Vagina (tissue), 2 donors: ENCODE results near the gene RHOBTB3. TPM values are rescaled to one million over a fixed set of nuclear protein-coding genes. Genes with fewer than 3 reads are reported as not detected.

ENCODE experiments used
- DNase-seq, 2 donors: peaks; one replicate each; pipeline ENCODE4 v3.0.0-alpha.2; 2017; ENCODE audit errors: extremely low spot score in 2 of 2
- H3K27ac ChIP-seq: fragments of 200-600 bp; sonication (generic); one replicate; pipeline ENCODE4 v1.5.1; 2019
- H3K27me3 ChIP-seq: fragments of 200-600 bp; sonication (generic); one replicate; pipeline ENCODE4 v1.5.1; 2019
- H3K36me3 ChIP-seq, 2 donors: fragments of 200-600 bp; sonication (generic); one replicate each; pipeline ENCODE4 v1.5.1; 2017 to 2019
- H3K4me1 ChIP-seq: fragments of 200-600 bp; sonication (generic); one replicate; pipeline ENCODE4 v1.5.1; 2019
- H3K4me3 ChIP-seq, 2 donors: fragments of 200-600 bp; sonication (generic); 1 replicate in 1 of 2; 2 replicates in 1 of 2; pipeline ENCODE4 v1.5.1; 2016 to 2019
- H3K9me3 ChIP-seq: fragments of 200-600 bp; sonication (generic); one replicate; pipeline ENCODE4 v1.5.1; 2019
- POLR2A ChIP-seq, 2 donors: fragments of 450-650 bp; IDR thresholded peaks; one replicate each; pipeline ENCODE4 v1.6.1; 2017; ENCODE audit warnings: antibody characterized with exemption in 2 of 2, mild to moderate bottlenecking in 2 of 2, moderate library complexity in 2 of 2
- POLR2AphosphoS5 ChIP-seq, 2 donors: sonication (generic); formaldehyde crosslinking; IDR thresholded peaks; one replicate each; pipeline ENCODE4 v1.9.0; 2017; ENCODE audit warnings: antibody characterized with exemption in 2 of 2, mild to moderate bottlenecking in 2 of 2, low read depth in 1 of 2; ENCODE audit not compliant: insufficient read depth in 1 of 2
- intact Hi-C: fragments of 100-400 bp; cut with DNase I; formaldehyde crosslinking; loops from one replicate; pipeline ENCODE4 v1.15.1; 2023
- total RNA-seq: library from RNA; depleted of rRNA; stranded (reverse); fragments of >200 nt; gene quantifications from one replicate; pipeline ENCODE4 v1.2.3, GENCODE V29; 2016
- TF ChIP-seq, protein P1 (sequence below), 3 experiments: fragments of 450-650 bp in 2 of 3; fragments of 200-600 bp in 1 of 3; sonication (generic) in 1 of 3; IDR thresholded peaks; one replicate each; pipeline ENCODE4 v1.5.1; 2017 to 2019; ENCODE audit warnings: antibody characterized with exemption in 3 of 3, mild to moderate bottlenecking in 2 of 3, moderate library complexity in 2 of 3

RHOBTB3 gene
- total RNA-seq, 1 donor from 2014 or later = 43.2 TPM

- no peaks in the 10 kb centered on the region for H3K36me3 ChIP-seq
- DNase-seq = no peak
- no peak overlapping the region for H3K4me3 ChIP-seq
- H3K9me3 ChIP-seq = no peaks in the 10 kb centered on the region
- TF ChIP-seq POLR2AphosphoS5 (IDR thresholded peaks at IDR 0.05; ENCODE audit: insufficient read depth in 1 of 2, low read depth in 1 of 2) = no peak
- no peak for TF ChIP-seq POLR2A (IDR thresholded peaks at IDR 0.05)
- TF ChIP-seq, protein P1, sequence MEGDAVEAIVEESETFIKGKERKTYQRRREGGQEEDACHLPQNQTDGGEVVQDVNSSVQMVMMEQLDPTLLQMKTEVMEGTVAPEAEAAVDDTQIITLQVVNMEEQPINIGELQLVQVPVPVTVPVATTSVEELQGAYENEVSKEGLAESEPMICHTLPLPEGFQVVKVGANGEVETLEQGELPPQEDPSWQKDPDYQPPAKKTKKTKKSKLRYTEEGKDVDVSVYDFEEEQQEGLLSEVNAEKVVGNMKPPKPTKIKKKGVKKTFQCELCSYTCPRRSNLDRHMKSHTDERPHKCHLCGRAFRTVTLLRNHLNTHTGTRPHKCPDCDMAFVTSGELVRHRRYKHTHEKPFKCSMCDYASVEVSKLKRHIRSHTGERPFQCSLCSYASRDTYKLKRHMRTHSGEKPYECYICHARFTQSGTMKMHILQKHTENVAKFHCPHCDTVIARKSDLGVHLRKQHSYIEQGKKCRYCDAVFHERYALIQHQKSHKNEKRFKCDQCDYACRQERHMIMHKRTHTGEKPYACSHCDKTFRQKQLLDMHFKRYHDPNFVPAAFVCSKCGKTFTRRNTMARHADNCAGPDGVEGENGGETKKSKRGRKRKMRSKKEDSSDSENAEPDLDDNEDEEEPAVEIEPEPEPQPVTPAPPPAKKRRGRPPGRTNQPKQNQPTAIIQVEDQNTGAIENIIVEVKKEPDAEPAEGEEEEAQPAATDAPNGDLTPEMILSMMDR (IDR thresholded peaks at IDR 0.05) = no peak
- H3K27me3 ChIP-seq = no peaks in the 10 kb centered on the region
- H3K27ac ChIP-seq = no peak overlapping the region
- no peaks in the 10 kb centered on the region for H3K4me1 ChIP-seq
- intact Hi-C loops = no loop called here
These were observed 13.7 kb upstream of the RHOBTB3 start for GRCh38 chr5:95717439-95717838.

- no peaks in the 10 kb centered on the region for H3K27me3 ChIP-seq
- no peak overlapping the region for H3K4me3 ChIP-seq
- H3K4me1 ChIP-seq = no peaks in the 10 kb centered on the region
- no peak for DNase-seq
- TF ChIP-seq, protein P1 (IDR thresholded peaks at IDR 0.05) = no peak
- TF ChIP-seq POLR2A (IDR thresholded peaks at IDR 0.05) = no peak
- TF ChIP-seq POLR2AphosphoS5 (IDR thresholded peaks at IDR 0.05; ENCODE audit: insufficient read depth in 1 of 2, low read depth in 1 of 2) = no peak
- H3K36me3 ChIP-seq = no peaks in the 10 kb centered on the region
- intact Hi-C loops = no loop called here
- no peaks in the 10 kb centered on the region for H3K9me3 ChIP-seq
- no peak overlapping the region for H3K27ac ChIP-seq
These were observed 12.9 kb upstream of the RHOBTB3 start for GRCh38 chr5:95718203-95718602.

- H3K27ac ChIP-seq = no peak overlapping the region
- no peaks in the 10 kb centered on the region for H3K4me1 ChIP-seq
- no peaks in the 10 kb centered on the region for H3K27me3 ChIP-seq
- H3K9me3 ChIP-seq = no peaks in the 10 kb centered on the region
- no peak for DNase-seq
- no peaks in the 10 kb centered on the region for H3K36me3 ChIP-seq
- TF ChIP-seq POLR2A (IDR thresholded peaks at IDR 0.05) = no peak
- intact Hi-C loops = no loop called here
- H3K4me3 ChIP-seq = no peak overlapping the region
These were observed 12.4 kb upstream of the RHOBTB3 start for GRCh38 chr5:95718738-95719137.

DNA sequence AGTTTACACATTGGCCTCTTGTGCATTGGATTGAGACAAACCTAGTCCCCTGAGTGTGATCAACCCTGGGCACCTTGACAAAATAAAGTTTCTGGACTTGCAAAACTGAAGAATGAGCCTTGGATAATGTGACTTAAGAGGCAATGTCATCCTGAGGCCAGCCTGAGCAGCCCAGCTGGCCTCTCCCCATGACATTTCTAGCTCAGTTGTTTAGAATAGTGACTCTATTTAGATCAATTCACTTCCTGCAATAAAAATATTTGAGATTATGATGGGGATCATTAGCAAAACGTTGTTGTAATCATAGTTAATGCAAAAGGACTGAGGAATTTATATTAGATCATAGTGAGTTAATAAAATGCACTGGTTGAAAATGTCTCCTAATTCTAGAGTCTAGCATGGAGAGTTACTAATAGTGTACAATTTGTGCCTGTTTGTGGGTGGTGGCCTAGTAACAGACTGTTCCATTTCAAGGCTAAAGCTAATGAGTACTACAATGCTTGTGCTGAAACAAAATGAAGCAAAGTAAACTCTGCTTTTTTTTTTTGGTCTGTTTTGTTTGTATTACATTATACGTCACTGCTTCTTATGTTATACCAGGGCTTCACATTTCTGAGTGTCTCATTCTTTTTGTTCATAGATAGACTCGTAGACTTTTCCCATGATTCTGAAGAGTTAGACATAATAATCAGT is 10.9 kb upstream of the RHOBTB3 start:
- intact Hi-C loops = no loop called here
- H3K4me1 ChIP-seq = no peaks in the 10 kb centered on the region
- no peaks in the 10 kb centered on the region for H3K36me3 ChIP-seq
- H3K27ac ChIP-seq = no peak overlapping the region
- no peaks in the 10 kb centered on the region for H3K27me3 ChIP-seq
- TF ChIP-seq POLR2AphosphoS5 (IDR thresholded peaks at IDR 0.05; ENCODE audit: insufficient read depth in 1 of 2, low read depth in 1 of 2) (no peak), POLR2A (IDR thresholded peaks at IDR 0.05) (no peak)
- TF ChIP-seq, protein P1 (IDR thresholded peaks at IDR 0.05) = no peak
- no peak for DNase-seq
- H3K4me3 ChIP-seq = no peak overlapping the region
- no peaks in the 10 kb centered on the region for H3K9me3 ChIP-seq

GRCh38 chr5:95721582-95722295 is 9.4 kb upstream of the RHOBTB3 start:
- Histone ChIP-seq H3K36me3 (no peaks in the 10 kb centered on the region), H3K4me3 (no peak overlapping the region), H3K9me3 (no peaks in the 10 kb centered on the region), H3K27ac (no peak overlapping the region), H3K4me1 (peaks cover 4% of the 10 kb centered on the region), H3K27me3 (no peaks in the 10 kb centered on the region)
- DNase-seq = no peak
- intact Hi-C loops = no loop called here
- TF ChIP-seq, protein P1 (IDR thresholded peaks at IDR 0.05) = no peak
- TF ChIP-seq POLR2AphosphoS5 (IDR thresholded peaks at IDR 0.05; ENCODE audit: insufficient read depth in 1 of 2, low read depth in 1 of 2) (no peak), POLR2A (IDR thresholded peaks at IDR 0.05) (no peak)
